Fibroblast of skin of left biceps (primary cell): ENCODE measurements around the gene XPO6.
"Not testable (repeated sequence)": the region's sequence is repeated elsewhere in the genome, so short reads cannot be mapped to it uniquely, and the experiment has no call there.

Experiments
- DNase-seq, 2 experiments: peaks; one replicate each; pipeline ENCODE4 v3.0.0-alpha.2; 2013; ENCODE audit warnings: low read depth in 2 of 2

Gene XPO6

DNA sequence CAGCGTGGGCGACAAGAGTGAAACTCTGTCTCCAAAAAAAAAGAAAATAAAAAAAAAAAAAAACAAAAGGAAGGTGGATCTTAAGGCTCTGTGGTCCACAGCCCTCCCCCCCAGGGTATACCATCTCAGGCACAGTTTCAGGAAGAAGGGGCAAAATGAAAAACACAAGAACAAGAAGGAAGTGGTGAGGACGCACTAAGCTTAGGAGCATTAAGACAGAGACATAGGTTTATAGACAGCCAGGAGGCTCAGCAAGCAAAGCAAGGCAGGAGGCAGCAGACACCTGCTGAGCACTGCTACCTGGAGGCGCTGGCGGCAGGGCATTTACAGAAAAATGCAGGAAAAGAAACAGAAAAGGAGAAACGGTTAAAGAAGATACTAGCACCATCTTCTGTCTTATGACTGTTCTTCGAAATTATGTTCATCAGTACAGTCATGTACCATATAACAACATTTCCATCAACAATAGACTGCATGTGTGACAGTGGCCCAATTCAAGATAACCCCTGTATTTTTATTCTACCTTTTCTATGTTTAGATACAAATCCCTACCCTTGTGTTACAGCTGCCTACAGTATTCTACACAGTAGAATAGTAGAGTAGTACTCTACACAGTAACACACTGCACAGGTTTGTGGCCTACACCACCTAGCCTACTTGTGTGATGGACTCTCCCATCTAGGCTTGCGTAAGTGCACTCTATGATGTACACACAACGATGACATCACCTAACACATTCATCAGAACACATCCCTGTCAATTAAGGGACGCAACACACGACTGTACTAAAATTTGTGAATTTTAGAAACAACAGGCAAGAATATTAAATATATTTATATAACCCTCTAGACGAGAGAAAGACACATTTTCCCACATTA lies 62.5 kb downstream of the XPO6 start:
- no peak for DNase-seq

DNA sequence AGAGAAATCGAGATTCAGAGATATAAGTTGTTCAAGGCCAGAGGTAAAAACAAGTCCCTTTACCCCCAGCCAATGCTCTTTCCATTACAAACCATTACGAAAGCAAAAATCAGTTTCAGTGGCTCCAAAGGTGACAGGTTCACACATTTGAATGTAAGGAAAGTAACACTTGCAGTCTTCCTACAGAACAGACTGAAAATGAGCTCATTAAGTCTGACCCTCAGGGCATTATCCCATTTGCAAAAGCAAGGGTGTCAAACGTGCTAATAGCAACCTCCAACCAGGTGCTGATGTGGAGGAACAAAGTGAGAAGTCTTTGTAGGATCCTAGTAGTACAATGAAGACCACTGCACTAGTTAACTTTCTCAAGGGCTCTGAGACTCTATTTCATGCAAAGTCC lies 65.2 kb downstream of the XPO6 start:
- DNase-seq = no peak

DNA sequence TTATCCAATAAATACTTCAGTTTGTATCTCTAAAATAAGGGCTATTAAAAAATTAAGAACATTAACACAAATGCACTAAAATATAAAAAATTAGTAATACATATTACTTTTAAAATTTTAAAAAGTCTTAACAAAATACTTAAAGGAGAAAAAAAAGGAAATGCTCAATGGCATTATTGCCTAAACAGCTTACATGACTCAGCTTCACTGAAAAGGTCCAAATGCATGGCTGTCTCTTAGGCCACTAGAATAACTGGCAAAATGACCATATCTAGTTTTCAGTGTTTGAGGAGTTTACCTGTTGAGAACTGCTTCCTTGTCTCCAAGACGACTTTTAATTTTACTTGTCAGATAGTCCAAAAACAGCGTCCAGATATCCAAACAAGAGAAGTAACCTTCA lies 66.0 kb downstream of the XPO6 start:
- no peak for DNase-seq

DNA sequence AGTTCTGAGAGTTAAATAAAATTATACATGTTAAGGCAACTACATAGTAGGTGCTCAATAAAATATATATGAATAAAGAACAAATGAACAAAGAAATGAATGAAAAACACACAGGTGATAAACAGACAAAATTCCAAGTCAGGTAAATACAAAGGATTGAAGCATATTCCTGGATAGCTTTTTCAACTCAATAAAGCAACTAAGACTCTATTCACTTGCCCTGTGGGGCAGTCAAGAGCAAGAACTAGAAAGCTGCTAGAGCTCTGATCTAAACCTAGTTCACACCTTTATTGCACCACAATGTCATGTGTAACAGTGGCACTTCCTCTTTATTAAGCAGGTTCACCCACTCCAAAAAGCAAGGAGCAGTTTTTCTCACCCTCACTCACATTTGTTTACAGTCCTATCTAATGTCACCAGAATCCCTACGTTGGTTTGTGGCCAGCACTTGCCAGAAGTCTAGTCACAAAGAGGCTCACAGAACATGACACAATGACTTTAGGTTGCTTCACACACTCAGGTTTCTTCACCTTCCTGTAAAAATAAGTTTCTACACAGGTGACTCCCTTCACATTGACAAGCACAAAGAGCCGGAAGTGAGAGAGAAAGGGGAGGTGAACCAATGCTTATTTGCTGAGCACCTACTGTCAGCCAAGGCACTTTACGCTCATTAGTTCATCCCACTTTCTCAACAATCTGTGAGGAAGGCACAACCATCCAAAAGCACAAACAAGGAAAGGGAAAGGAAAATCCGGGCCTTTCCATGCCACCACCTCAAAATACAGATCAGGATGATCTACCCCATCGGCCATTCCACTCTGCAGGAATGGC lies 70.8 kb downstream of the XPO6 start:
- no peak for DNase-seq

DNA sequence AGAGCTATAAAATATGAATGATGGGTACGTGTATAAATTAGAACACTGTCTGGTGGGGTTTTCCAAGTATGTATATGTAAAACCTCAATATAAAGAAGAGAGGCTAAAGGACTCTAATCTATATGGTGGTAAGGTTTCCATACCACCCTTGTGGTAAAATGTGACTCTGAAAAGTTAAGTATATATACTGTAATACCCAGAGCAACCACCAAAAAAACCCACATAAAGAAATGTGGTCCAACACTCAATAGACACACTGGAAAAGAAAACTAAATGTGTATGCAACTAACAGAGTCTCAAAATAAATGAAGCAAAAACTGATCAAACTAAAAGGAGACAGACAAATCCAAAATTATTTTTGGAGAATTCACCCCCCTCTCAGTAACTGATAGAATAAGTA lies 72.2 kb downstream of the XPO6 start:
- no peak for DNase-seq

DNA sequence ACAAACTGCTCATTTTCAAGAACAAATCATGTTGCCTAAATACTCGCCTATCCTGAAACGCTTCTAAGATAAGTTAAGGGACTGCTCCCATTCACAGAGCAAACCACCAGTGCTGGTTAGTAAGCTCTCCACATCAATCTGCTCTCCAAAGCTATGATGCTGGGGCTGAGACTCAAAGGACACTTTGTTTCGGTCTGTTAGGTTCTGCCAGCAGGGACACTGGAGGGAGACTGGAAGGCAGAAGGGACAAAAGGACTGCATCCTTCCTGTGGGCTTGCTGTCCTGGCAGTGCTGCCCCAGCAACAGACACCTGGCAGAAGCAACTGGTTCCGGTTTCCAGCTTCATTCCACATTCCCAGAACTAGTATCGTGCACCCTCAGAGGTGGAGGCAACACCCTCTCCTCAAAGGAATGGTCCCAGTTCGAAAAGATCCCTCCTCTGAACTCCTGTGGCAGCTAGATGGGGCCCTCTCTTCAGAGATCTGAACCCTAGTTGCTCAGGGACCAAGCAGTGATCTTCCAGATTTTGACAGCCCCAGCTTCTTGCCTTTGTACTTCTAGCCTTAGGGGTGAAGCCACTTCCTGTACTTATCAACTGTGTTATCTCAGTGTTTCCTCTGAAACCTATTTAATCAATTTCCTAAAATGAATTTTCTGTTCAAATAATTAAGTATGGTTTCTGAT lies 74.9 kb downstream of the XPO6 start:
- DNase-seq = no peak

DNA sequence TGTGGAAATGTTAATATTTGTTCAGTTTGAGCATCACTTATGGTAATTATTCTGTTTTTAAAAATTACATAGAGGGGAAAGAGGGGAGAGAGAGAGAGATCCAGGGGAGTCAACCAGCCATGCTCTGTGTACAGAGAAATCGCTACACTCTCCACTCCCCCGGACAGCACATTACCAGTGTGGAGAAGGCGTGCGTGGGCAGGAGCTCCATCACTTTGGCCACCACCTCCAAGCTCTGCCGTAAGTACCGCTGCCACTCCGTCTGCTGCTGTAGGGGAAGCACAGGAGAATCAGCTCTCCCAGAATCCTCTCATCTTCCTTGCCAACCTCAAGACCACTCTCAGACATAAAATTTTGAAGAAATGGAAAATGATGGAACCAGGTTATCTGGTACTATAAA lies 78.1 kb downstream of the XPO6 start:
- no peak for DNase-seq

DNA sequence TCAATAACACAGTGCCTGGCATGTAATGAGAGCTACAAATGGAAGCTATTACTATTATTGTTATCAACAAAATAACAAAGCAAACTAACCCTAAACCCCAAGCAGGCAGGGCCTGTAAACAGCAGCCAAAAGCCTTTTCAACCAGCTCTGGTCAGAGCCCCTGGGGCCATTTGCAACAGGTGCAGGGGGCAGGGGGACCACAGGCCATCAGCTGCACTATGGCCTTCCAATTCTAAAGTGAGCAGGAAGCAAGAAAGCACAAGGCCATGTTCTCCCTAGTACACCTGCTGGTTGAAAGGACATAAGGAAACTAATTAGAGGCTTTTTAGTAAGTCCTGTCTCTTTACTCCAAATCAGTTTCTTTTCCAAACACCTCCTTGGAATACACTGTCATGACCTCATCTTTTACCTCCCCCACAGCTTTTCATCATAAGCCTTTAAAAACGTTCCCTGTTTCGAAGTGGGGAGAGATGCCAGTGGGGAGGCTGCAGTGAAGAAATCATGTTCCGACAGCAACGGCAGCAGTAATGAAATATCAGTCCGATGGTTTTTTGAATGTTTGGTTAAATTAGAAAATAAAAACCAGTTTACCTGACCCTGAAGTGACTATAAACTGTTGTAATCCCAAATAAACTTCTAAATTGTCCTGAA lies 79.9 kb downstream of the XPO6 start:
- no peak for DNase-seq

DNA sequence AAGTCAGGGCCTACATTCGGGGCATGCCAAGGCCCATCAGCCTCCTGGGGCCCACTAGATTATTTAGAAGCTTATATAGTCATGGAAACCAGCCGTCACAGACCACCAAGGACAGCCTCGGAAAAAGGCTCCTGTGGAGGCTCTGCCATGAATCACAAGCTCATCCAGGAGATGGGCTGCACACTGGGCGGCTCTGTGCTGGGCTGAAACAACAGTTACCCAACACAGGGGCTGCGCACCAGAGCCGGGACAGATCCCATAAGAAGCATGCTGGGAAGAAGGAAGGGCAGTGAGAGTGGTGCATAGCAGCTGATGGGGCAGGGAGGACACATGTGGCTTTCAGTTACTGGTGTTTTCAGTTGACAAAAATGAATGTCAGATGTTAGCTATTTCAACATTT lies 80.6 kb downstream of the XPO6 start:
- no peak for DNase-seq

DNA sequence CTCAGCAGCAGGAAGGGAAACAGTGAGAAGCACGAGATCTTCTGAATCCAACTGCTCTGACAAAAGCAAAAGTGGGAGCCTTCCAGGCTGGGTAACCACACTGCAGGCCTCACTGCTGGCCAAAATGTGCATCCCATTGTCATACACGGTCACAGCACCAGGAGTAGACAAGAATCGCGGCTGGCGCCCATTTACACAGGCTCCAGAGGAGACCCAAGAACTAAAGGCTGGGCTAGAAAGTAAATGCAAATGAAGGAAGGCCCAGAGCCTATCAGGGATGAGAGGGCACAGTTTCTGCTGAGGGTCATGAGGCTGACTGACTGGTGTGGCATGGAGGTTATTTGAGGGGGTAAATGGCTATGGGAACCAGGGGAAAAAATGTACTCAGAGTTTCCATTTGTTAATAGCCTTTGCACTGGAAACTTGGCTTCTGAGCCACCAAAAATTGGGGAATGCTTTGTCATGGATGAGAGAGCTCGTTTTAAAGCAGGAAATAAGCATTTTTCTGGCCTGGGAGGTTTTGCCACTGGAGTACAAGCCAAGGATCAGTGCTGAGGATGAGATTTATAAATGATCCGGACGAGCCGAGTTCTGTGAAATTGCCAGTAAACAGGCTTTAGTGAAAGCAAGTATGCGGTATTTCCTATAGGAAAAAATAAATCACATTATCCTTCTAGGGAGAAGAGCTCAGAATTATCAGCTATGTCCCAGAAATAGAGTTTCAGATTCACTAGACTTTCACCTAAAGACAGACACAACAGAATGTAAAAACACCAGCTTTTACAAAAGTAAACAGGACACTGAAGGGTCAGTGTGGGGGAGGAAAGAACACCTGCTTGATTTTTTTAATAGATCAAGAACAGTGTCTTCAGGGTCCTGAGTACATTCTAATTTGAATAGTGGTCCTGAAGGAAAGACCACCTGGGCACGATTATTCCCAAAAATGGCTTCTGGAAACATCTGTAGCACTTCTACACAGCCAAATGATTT lies 81.4 kb downstream of the XPO6 start:
- no peak for DNase-seq

DNA sequence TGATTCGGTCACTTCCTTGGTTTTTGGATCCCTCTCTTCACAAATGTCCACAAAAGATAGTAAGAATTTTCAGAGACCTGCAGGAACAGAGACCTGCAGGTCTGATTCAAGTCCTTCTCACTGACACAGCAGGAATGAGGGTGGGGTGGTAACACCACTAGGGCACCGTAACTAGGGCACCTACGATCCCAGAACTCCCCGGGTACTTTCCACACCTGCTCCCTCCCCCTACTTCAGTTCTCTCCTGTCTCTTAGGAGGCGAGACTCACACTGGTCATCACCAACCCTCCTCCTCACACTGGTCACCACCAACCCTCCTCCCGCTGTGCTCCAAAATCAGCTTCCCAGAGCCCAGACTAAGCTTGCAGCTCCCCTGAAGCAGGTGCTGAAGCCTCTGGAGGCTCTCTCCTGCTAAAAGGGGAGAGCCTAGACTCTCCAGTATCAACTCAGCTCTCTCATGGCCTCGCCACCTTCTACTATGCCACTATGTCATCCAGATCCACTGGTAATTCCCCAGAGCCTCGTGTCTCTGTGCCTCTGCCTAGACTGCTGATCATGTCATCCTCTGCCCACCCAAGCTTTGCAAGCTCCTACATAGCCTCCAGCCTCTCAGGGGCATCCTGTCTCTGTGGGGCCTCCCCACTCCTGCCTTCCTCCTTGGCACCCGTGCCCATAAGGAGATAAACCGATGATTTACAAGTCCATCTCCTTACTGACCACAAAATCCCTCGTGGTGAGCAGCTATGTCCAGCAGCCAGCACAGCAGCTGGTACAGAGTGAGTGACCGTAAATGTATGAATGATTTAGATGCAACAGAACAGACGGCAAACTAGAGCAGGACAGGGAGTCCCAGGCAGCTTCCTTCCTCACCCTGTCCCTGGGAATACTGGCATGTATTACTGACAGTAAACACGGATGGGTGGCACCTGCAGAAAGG lies 84.8 kb downstream of the XPO6 start:
- no peak for DNase-seq

DNA sequence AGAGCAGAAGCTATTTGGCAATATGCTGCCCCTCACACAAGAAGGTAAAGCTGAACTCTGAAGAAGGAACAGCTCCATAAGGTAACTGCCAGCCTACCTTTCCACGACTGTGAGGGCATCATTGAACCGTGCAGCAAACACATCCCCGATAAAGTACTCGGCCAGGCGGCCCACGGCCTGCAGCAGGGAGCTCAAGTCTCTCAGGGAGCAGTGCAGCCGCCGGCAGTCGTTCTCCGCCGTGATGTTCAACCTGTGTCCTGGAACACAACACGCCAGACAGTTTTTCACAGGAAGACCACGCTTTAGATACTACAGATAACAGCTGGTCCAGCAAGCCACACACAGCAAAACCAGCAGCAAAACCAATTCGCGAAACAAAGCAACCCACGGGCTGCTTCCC lies 86.2 kb downstream of the XPO6 start:
- DNase-seq = no peak

DNA sequence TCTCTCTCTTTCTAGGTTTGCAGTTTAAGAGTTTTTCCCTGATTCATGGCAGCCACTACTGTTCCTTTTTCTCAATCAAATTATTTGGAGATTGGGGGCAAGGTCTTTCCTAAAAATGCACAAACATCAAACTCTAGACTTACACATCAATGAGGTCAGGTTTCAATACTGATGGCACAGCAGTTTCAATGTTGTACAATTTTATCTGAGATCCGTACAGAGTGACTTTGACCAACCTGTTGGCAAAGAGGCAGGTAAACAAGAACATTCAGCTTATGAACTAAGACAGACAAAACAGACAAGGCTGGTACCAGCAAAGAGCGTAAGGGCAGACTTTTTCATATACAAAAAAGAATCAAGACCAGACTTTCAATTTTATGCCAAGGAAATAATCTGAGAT lies 90.2 kb downstream of the XPO6 start:
- no peak for DNase-seq

DNA sequence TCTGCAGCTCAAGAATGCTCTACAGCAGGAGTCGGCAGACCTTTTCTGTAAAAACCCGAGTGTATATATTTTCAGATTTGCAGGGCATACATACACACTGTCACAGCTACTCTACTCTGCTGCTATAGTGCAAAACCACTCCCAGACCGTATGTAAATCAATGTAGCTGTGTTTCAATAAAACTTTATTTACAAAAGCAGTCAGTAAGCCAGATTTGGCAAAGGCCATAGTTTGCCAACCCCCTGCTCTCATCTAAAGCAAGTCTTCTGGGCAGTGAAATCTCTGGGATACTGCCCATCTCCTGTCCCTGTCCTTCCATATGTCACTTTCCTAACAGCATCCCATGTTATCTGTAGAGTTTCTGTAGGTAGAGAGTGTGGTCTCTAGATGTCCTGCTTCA lies 91.0 kb downstream of the XPO6 start:
- no peak for DNase-seq

DNA sequence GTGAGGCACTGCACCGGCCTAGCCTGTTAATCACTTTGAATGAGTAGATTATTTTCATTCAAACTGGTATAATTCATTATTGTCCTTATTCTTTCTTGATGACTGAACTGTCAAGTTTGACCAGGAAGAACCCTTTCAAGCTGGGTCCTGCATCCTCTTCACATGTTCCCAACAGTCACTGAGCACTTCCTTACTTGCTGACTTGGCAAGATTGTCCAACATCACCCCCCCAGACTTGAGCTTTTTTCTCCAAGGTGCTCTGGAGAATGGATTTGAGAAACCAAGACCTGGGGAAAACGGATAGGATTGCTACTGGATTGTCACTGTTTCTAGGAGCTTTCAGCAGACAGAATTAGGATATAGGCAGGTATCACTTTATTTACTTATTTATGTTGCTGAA lies 93.1 kb downstream of the XPO6 start:
- no peak for DNase-seq

DNA sequence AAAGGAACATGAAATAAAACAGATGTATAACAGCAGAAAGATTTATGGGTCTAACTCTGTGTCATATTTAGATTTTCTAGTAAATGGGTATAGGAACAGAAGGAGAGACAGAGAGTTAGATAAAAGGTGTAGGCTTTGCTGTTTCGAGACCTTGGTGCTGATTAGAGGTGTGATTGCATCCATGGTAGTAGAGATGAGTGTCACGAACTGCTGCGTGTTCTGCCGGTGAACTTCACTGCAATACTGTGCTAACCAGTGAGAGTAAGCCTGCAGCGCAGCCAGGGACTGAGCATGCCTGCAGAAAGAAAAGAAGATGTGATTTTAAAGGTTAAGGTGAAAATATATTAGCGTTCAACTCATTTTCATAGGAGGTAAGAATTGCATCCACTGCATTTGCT lies 94.6 kb downstream of the XPO6 start:
- no peak for DNase-seq

DNA sequence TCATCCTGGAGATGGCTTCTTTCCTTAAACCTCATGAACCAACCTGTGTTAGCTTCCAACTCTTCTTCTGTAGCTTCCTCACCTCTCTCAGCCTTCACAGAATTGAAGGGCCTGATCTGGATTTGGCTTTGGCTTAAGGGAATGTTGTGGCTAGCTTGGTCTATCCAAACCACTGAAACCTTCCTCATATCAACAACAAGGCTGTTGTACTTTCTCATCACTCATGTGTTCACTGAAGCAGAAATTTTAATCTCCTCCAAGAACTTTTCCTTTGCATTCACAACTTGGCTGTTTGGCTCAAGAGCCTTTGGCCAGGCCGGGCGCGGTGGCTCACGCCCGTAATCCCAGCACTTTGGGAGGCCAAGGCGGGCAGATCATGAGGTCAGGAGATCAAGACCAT lies 95.9 kb downstream of the XPO6 start:
- DNase-seq = not testable (repeated sequence)

DNA sequence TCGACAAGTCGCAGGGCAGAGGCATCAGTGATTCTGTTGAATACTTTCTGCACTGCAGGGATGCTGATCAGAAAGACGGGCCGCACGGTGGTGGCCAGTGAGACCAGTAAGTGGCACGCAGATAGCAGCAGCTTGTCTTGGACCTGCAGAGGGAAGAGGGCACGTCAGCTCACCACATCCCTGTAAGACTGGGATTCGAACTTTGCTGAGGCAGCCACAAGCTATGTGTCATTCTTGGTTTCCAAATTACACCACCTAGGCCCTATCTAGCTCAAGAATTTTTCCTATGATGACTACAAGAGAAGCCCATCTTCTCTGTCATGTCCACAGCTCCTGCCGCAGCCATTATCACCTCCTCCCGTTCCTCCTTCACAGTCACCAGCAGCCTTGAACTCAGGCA lies 98.9 kb downstream of the XPO6 start:
- DNase-seq = no peak

DNA sequence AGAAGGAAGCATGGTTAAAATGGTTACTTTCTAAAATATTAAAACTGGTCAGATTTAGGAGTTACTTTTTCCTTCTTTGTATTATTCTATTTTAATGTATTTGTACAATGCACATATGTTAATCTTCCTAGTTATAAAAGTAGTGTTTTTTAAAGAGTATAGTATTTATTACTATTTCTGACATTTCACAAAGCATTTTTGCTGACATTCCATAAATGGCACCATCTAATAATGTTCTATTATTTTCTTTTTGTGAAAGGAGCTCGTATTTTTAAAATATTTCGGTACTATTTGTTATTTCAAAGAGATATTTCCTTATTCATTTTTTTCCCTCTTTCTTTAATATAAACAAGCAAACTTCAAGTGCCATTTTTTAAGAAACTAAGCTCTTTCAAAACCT lies 100.8 kb downstream of the XPO6 start:
- no peak for DNase-seq

DNA sequence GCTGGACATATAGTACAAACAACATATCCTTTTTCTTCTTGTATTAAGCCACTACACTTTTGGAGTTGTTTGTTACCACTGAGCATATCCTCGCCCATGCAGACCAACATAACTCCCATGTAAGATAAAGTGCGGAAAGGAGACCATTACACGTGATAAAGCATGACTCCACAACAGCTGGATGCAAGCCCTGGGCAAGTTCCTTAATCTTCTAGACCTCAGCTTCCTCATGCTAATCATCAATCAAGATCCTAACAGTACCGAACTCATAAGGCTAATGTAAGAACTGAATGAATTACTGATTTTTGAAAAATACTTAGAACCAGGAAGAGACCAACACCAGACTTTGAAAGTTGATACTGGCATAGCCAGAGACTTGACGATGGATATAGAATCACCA lies 101.3 kb downstream of the XPO6 start:
- DNase-seq = no peak
